Endothelial cell of umbilical vein (primary cell): ENCODE measurements around the gene PRDM10. TPM values are rescaled to one million over a fixed set of nuclear protein-coding genes. Genes with fewer than 3 reads are reported as not detected.

Experiments used
- BruUV-seq: library from RNA; stranded (reverse); fragments of 400-500 nt; replicated peaks from 2 replicates; lab custom pipeline; 2021; lab: Mats Ljungman, UMichigan
- CTCF ChIA-PET: fragments of 300-600, 350-600 bp; sonication (Branson Sonifier 250); formaldehyde crosslinking; loops from one replicate; lab custom pipeline; 2021; ENCODE audit warnings: antibody characterized with exemption, inconsistent platforms; lab: Charles Lee
- POLR2A ChIA-PET: fragments of 300-600, 350-600 bp; sonication (Branson Sonifier 250); formaldehyde crosslinking; loops from one replicate; lab custom pipeline; 2021; ENCODE audit warnings: antibody characterized with exemption, inconsistent platforms; lab: Charles Lee
- DNase-seq: peaks from one replicate; pipeline ENCODE4 v3.0.0-alpha.2; 2011; ENCODE audit warnings: low read depth, low spot score
- FAIRE-seq: peaks from 2 replicates; lab custom pipeline; 2011; peaks lifted over from hg19 to GRCh38; lab: Jason Lieb, UNC
- H2AFZ ChIP-seq: 2 replicates; pipeline ENCODE4 v1.6.0; 2012; ENCODE audit warnings: low read depth, low read length, control low read depth, inconsistent platforms
- H3K27ac ChIP-seq: 2 replicates; pipeline ENCODE4 v1.5.1; 2011; ENCODE audit warnings: low read depth, mild to moderate bottlenecking, control low read depth, low read length, moderate library complexity; ENCODE audit not compliant: insufficient read depth
- H3K27me3 ChIP-seq, 2 experiments: 2 replicates each; pipeline versions ENCODE4 v1.6.0 to v1.6.1; 2011; ENCODE audit warnings: low read length in 2 of 2, mixed read lengths in 1 of 2; ENCODE audit not compliant: control insufficient read depth in 2 of 2, insufficient read depth in 2 of 2
- H3K36me3 ChIP-seq, 2 experiments: 2 replicates in 1 of 2; 3 replicates in 1 of 2; pipeline ENCODE4 v1.5.1; 2011; ENCODE audit warnings: low read length in 2 of 2, mild to moderate bottlenecking in 1 of 2, moderate library complexity in 1 of 2; ENCODE audit not compliant: control insufficient read depth in 2 of 2, insufficient read depth in 2 of 2; ENCODE audit errors: extremely low read depth in 1 of 2
- H3K4me1 ChIP-seq: 3 replicates; pipeline ENCODE4 v1.5.1; 2011; ENCODE audit warnings: mild to moderate bottlenecking, low read length; ENCODE audit not compliant: control insufficient read depth, insufficient read depth; ENCODE audit errors: extremely low read depth
- H3K4me2 ChIP-seq: 2 replicates; pipeline ENCODE4 v1.6.1; 2011; ENCODE audit warnings: low read length, control low read depth, mixed read lengths; ENCODE audit not compliant: insufficient read depth
- H3K4me3 ChIP-seq, 3 experiments: fragments of 200-600 bp in 1 of 3; sonication (generic), shearing (Covaris generic) in 1 of 3; replicated peaks in 1 of 3; 2 replicates each; pipeline ENCODE4 v1.5.1; 2011 to 2016; ENCODE audit warnings: control low read depth in 3 of 3, low read length in 3 of 3, mild to moderate bottlenecking in 2 of 3, inconsistent platforms in 1 of 3, low read depth in 1 of 3, moderate library complexity in 1 of 3; ENCODE audit not compliant: insufficient read depth in 1 of 3
- H3K79me2 ChIP-seq: 2 replicates; pipeline ENCODE4 v1.6.0; 2012; ENCODE audit warnings: low read length, inconsistent platforms; ENCODE audit not compliant: control insufficient read depth, insufficient read depth
- H3K9ac ChIP-seq: replicated peaks from 2 replicates; pipeline ENCODE3; 2011; ENCODE audit warnings: low read length, control low read depth; ENCODE audit not compliant: insufficient read depth; ENCODE audit errors: extremely low read depth
- H3K9me1 ChIP-seq: replicated peaks from 3 replicates; pipeline ENCODE4 v1.6.0; 2011; ENCODE audit warnings: mild to moderate bottlenecking, low read length; ENCODE audit not compliant: control insufficient read depth, insufficient read depth; ENCODE audit errors: extremely low read depth
- H3K9me3 ChIP-seq: replicated peaks from 2 replicates; pipeline ENCODE4 v1.5.1; 2012; ENCODE audit warnings: low read length, inconsistent platforms; ENCODE audit not compliant: control insufficient read depth, insufficient read depth
- H4K20me1 ChIP-seq: replicated peaks from 2 replicates; pipeline ENCODE3; 2011; ENCODE audit warnings: mild to moderate bottlenecking, low read length; ENCODE audit not compliant: control insufficient read depth, insufficient read depth; ENCODE audit errors: extremely low read depth
- CTCF ChIP-seq, 2 donors: IDR thresholded peaks; 1 replicate in 1 of 2; 2 replicates in 1 of 2; pipeline ENCODE4 v1.5.1; 2011; ENCODE audit warnings: low read length in 2 of 2, mild to moderate bottlenecking in 2 of 2, moderate library complexity in 2 of 2, control low read depth in 1 of 2, inconsistent platforms in 1 of 2, low read depth in 1 of 2; ENCODE audit not compliant: insufficient read depth in 1 of 2; ENCODE audit errors: extremely low read depth in 1 of 2
- EZH2 ChIP-seq: IDR thresholded peaks from 2 replicates; pipeline ENCODE4 v1.6.1; 2012; ENCODE audit warnings: borderline replicate concordance, low read depth, mild to moderate bottlenecking, moderate library complexity, low read length, inconsistent platforms; ENCODE audit not compliant: severe bottlenecking
- FOS ChIP-seq: IDR thresholded peaks from 2 replicates; pipeline ENCODE4 v1.6.1; 2011; ENCODE audit warnings: mild to moderate bottlenecking, low read length, moderate library complexity, borderline replicate concordance; ENCODE audit not compliant: insufficient read depth
- JUN ChIP-seq: IDR thresholded peaks from 2 replicates; pipeline ENCODE4 v1.6.1; 2011; ENCODE audit warnings: borderline replicate concordance, low read depth; ENCODE audit not compliant: insufficient read length, insufficient read depth
- MAX ChIP-seq: IDR thresholded peaks from 2 replicates; pipeline ENCODE4 v1.6.1; 2011; ENCODE audit not compliant: insufficient read depth, insufficient read length
- MYC ChIP-seq: IDR thresholded peaks from one replicate; pipeline ENCODE4 v1.6.1; 2011; ENCODE audit warnings: mild to moderate bottlenecking, low read depth, low read length
- POLR2A ChIP-seq: IDR thresholded peaks from 2 replicates; pipeline ENCODE4 v1.6.1; 2012; ENCODE audit warnings: low read depth, mild to moderate bottlenecking, control low read depth, low read length
- POLR2AphosphoS5 ChIP-seq: IDR thresholded peaks from 2 replicates; pipeline ENCODE4 v1.6.1; 2012; ENCODE audit warnings: low read depth, mild to moderate bottlenecking, control low read depth, low read length, moderate library complexity; ENCODE audit not compliant: insufficient read depth
- dilution Hi-C: fragments of 300-500 bp; cut with MboI; formaldehyde crosslinking; loops from one replicate; pipeline ENCODE4 v1.15.0; 2019; ENCODE audit warnings: low sequenced_read_pairs; ENCODE audit not compliant: extremely low pct_ligation_motif_present
- intact Hi-C: fragments of 100-400 bp; cut with micrococcal nuclease; formaldehyde crosslinking; loops from one replicate; pipeline ENCODE4 v1.10.0; 2022
- polyA plus RNA-seq, 4 experiments: library from polyadenylated mRNA; depleted of rRNA in 3 of 4; stranded (reverse) in 3 of 4; unstranded in 1 of 4; fragments of >200 nt; gene quantifications; 2 replicates each; pipeline versions ENCODE4 v1.2.1 to v1.2.3, GENCODE V29; 2011 to 2012; ENCODE audit warnings: missing spikeins in 1 of 4
- total RNA-seq: library from RNA; stranded (reverse); gene quantifications from 2 replicates; pipeline ENCODE4 v1.2.3, GENCODE V29; 2021

Gene PRDM10
- total and polyA plus RNA-seq, 2 donors (not counting 3 experiments of a cell fraction or from before 2014, with no cell fraction given) = 9.6 to 13.0 TPM

GRCh38 chr11:129888451-129888850, 114.2 kb downstream of the PRDM10 start:
- Histone ChIP-seq H3K36me3 (peaks cover 21 to 33% of the 10 kb centered on the region in 2 experiments), H2AFZ (no peak overlapping the region), H3K9me1 (no peaks in the 10 kb centered on the region), H3K27ac (no peak overlapping the region), H3K27me3 (no peaks in the 10 kb centered on the region), H3K4me2 (no peak overlapping the region), H3K9ac (no peak overlapping the region), H3K4me1 (peaks cover 3% of the 10 kb centered on the region), H3K9me3 (no peaks in the 10 kb centered on the region), H4K20me1 (no peaks in the 10 kb centered on the region), H3K4me3 (no peak overlapping the region), H3K79me2 (peaks cover 5% of the 10 kb centered on the region)
- no TSS peak for BruUV-seq
- DNase-seq (no peak), FAIRE-seq (no peak)
- ChIA-PET POLR2A (no interaction called here), CTCF (no interaction called here)
- dilution Hi-C loops (no loop called here), intact Hi-C loops (no loop called here)
- TF ChIP-seq POLR2AphosphoS5 (no peak), MYC (no peak), POLR2A (no peak), MAX (no peak), JUN (no peak), EZH2 (no peak), CTCF (IDR thresholded peaks at IDR 0.05; ENCODE audit: extremely low read depth in 1 of 2, insufficient read depth in 1 of 2, low read depth in 1 of 2, low read length in 2 of 2) (no peak), FOS (no peak)
